HTERT RPE-1 (cell line): ENCODE measurements around the gene CMKLR1.

Source experiments
- in situ Hi-C: fragments of 300-500 bp; cut with MboI; formaldehyde crosslinking; loops from 4 replicates; pipeline ENCODE4 v1.14.3; 2020; ENCODE audit warnings: low sequenced_read_pairs

The CMKLR1 gene

DNA sequence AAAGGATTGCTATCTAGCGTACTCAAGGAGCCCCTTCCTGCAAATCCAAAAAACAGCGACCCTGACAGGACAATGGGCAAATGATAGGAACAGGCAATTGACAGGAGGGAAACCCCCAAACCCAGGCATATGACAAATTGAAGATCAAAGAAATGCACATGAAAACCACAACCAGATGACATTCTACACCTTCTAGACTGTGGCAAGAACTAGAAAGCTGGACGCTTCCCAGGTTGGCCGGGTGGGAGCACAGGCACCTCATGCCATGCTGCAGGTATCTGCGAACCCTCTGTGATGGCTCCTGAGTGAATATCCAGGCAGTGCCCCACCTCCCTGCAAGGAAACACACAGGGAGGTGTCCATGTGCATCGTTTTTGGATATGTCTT lies 37.1 kb downstream of the CMKLR1 start:
- in situ Hi-C loops, result no loop called here

DNA sequence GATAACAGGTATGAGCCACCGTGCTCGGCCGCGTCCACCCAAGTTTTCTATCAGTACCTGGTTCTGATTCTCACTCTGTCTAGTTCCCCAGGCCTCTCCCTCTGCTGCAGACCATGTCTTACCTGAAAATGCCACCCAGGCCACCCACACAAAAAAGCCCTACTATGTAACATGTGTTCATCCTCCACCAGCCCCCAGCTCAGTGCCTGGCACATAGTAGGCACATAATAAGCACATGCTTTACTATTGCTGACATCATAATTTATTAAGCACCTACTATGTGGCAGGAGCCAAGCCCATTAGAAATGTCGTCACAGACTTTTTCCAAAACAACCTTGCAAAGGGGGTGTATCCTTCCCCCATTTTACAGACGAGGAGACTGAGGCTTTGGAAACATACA lies 37.8 kb downstream of the CMKLR1 start:
- in situ Hi-C loops, result no loop called here

DNA sequence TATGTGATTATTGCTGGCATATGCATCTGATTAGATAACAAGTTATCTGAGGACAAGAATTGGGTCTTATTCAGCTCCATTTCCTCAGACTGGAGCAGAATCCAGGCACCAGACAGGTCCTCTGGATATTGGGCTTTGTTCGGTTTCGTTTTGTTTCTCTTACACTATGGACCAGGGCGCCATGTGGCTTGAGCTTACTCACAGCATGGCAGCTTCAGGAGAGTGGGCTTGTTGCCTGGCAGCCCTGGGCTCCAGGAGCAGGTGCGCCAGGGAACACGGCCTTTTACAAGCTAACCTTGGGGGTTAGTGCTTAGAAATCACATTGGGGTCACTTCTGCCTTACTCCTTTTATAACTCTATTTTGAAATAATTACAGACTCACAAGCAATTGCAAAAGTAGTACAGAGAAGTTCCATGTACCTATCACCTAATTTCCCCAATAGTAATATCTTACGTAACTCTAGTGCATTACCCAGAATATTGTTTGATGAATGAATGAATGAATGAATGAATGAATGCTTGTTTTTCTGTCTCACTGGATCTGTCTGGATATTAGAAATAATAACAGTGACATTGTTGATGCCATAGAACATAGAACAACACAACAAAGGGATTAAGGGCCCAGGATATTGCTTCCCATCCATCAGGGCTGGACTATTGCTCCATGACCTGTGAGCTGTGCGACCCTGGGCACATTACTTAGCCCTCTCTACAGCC lies 39.0 kb downstream of the CMKLR1 start:
- in situ Hi-C loops, result no loop called here

DNA sequence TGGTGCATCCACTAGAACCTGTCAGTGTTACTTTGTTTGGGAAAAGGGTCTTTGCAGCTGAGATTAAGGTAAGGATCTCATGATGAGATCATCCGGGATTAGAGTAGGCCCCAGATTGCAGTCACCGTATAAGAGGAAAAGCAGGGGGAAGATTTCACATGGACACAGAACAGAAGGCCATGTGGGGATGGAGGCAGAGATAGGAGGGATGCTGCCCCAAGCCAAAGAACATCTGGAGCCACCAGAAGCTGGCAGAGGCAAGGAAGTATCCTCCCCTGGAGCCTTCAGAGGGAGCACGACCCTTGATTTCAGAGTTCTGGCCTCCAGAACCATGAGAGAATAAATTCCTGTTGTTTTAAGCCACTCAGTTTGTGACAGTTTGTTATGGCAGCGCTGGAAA lies 39.6 kb downstream of the CMKLR1 start:
- in situ Hi-C loops, result no loop called here

DNA sequence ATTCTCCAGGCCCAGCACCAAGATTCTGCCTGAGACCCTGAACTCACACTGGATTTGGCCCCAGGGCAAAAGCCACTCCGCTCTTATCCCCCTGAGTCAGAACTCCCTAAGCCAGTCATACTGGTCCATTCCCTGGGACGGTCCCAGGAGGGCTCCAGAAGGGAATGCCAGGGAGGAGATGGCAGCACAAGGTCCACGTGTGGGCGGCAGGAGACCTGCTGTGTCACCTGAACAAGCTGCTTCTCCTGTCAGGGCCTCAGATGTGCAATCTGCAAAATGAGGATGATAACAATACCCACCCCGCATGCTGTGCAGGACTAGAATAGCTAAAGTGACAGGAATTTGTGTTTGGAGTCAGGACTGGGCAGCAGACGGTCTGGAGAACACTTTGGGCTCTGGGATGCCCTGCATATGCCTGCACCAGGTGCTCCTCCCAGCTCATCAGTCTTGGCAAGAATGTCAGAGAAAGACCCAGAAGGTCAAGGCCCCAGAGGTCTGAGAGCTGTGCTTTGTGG lies 40.3 kb downstream of the CMKLR1 start:
- in situ Hi-C loops, result no loop called here

DNA sequence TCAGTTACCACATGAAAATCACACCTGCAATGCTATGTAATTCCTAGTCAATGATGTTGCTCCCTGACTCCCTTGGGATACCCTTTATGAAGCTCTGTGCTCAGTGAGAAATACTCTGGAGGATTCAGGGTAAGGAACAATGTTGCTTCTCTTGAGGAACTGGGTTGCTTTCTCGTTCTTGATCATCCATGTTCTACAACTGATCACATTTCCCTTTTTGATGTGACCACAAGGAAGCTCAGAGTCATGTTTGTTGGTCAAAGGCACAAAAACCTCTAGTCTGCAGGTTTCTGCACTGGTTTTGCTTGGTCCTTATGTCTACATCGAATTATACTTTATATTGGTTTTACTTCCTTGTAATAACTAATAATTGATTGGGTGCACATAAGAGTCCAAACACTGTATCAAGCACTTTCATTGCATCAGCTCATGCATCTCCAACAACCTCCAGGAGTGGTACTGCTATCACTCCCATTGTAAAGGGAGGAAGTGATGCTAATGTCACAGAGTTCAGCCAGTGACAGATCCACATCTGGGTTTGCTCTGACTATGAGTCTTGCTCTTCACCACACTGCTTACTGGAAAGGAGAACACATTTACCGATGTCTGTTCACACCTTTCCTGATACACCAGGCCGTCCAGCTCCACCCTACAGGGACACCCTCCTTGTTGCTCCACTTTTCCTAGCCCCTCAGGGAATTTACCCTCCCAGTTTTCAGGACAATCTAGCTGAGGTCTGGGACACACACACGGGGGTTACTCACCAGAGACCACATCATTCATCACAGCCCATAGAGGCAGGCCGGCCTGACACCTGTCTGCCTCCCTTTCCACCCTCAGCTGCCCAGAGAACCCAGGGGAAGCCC lies 41.0 kb downstream of the CMKLR1 start:
- in situ Hi-C loops, result no loop called here

DNA sequence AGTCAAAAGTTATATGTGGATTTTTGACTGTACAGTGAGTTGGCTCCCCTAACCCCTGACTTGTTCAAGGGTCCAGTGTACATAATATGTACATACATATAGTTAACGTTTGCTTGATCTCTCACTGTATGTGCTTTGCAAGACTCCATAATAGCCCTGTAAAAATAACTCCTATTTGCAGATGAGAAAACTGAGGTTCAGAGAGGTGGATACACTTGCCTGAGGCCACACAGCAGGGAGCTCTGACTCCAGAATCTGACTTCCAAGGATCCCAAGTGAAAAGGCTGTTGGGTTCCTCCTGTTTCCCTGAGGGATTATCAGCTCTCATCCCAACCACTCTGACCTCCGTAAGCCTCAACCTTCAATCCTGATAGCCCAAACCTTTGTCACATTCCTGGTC lies 41.7 kb downstream of the CMKLR1 start:
- in situ Hi-C loops, result no loop called here

DNA sequence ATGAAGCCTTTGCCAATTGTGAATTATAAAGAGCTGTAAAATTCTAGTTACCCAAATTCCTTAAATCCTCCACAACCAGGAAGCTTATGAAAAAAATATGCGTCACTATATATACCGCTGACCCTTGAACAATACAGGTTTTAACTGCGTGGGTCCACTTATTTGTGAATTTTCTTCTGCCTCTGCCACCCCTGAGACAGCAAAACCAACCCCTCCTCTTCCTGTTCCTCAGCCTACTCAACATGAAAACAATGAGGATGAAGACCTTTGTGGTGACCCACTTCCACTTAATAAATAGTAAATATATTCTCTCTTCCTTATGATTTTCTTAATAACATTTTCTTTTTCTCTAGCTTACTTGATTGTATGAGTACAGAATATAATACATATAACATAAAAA lies 42.2 kb downstream of the CMKLR1 start:
- in situ Hi-C loops, result no loop called here

DNA sequence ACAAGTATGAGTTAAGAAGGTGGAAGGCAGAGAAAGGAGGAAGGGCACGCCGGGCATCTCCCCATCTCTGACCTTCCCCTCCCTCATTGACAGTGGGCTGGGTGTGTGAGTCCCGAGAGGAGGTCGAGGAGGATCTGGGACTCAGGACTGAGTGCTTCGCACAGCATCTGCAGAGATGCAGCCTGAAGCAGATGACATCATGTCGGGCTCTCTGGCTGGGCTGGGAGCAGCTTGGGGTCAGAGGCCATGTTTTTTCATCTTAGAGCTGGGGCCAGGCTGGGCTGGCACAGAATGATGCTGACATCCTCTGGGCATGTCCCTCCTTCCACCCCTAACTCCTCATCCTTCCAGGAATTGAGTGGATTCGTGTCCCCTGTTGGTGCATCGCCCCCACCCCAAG lies 43.5 kb downstream of the CMKLR1 start:
- in situ Hi-C loops, result no loop called here

DNA sequence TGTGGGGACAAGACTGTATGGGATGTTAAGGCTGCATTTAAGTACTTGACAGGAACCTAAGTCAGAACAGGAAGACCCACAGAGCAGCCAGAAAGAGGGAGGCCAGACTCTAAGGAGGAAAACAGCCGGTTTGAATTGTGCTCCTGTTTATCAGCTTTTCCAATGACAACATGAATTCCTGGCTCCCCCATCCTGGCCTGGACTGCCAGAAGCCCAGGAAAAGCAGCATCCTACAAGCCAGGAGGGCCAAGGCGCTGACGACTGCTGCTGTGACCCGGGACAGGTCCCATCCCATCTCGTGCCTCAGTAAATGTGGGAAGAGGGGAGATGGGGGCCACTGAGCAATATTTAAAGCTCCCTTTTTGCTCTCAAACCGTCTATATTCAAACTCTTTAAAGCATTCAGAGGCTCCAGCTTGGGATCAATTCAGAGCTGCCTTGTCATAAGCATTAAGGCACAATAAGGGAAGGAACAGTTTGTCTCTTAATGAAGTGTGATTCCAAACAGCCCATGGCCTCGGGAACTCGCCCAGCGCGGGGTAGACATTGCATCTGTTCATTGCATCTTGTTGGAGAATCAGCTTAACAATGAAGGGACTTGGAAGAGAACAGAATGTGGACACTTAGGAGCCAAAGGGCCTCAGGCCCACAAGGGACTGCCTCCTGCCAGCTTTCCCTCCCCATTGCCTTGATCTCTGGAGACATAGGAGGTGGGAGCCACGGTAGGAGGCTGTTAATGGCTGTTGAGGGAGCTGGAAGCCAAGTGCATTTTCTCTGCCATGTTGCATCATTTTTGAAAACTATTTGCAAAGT lies 49.6 kb downstream of the CMKLR1 start:
- in situ Hi-C loops, result no loop called here

DNA sequence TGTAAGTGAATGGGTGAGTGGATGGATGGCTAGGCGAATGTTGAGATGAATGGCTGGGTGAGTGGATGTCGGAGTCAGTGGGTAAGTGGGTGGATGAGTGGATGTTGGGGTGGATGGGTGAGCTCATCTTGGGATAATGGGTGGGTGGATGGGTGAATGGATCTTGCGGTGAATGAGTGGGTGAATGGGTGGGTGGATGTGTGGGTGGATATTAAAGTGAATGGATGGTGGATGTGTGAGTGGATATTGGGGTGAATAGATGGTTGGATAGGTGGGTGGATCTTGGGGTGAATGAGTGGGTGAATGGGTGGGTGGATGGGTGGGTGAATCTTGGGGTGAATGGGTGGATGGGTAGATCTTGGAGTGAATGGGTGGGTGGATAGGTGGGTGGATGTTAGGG lies 51.9 kb downstream of the CMKLR1 start:
- in situ Hi-C loops, result no loop called here

DNA sequence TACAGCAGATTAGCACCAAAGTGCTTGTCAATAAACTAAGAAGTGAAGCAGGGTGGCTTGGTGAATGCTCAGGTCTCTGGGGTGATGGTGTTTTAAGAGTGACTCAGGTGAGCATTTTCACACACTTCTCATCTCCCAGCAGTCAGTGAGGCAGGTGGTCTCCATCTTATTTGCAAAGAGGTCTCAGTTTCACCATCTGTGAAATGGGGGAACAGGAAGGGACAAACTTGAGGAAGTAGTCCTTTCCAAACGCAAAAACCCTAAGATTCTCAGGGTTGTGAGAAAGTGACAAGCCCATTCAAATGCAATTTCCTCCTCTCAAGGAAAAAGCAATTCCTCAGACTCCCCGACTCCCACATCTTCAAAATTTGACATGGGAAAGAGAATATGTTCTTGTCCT lies 54.1 kb downstream of the CMKLR1 start:
- in situ Hi-C loops, result no loop called here

DNA sequence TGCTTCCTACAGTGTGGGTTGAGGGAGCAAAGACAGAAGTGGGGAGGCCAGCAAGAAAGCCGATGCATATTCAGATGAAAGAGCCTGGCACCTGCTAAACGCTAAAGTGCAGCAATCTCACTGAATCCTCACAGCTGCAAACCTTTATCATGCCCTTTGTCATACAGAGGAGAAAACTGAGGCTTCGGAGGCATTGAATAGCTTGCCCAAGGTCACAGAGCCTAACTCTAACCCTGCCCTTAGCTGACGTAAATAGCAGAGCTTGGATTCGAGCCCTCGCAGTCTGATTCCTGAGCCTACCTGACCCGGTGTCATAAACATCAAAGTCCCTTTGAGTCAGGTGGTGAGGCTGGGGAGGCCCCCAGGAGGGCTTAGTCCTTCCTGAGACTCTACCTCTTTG lies 54.9 kb downstream of the CMKLR1 start:
- in situ Hi-C loops, result no loop called here

DNA sequence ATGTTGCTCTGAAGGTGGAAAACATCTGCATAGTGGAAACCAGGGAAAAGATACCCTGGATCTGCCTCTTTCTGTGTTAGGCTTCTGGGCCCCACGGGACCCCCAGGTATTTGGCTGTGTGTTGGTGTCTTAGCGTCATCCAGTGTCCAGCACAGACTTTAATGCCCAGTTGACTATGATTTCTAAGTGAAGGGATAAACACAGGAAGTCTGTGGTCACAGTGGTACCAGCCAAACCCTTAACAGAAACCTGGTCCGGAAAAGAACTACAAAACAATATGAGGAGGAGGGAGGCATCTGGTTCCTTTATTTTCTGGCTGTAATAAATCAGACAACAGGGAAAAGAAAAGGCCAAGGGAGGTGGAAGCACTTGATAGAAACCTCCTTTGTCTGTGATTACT lies 56.4 kb downstream of the CMKLR1 start:
- in situ Hi-C loops, result no loop called here

DNA sequence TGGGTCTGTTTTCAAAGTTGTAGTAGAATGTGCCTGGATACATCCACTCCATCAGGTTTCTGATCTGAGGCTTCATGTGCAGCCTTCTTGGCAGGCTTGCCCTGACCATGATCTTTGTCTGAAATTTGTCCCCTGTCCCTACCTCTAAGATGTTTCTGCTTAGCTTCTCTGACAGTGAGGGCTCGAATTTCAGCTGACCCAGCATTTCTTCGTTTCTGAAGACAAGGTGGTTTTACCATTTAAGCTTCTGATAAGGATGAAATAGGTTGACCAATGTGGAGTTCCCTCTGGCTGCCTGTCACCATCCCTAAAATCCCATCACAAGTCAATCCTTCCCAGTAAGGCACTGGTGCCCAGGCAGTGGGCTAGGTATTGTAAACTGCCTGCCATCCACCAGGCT lies 57.0 kb downstream of the CMKLR1 start:
- in situ Hi-C loops, result no loop called here

DNA sequence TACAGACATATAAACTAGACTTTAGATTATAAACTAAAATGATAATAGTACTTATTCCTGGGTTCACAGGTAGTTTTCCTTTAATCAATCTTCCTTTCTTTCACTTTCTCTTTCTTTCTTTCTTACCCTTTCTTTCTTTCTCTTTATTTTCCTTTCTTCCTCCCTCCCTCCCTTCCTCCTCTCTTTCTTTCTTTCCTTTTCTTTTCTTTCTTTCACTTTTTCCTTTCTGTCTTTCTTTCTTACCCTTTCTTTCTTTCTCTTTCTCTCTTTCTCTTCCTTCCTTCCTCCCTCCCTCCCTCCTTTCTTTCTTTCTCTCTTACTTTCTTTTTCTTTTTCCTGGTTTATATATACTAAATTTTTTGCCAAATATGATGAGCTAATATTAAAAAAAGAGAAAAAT lies 61.5 kb downstream of the CMKLR1 start:
- in situ Hi-C loops, result no loop called here

DNA sequence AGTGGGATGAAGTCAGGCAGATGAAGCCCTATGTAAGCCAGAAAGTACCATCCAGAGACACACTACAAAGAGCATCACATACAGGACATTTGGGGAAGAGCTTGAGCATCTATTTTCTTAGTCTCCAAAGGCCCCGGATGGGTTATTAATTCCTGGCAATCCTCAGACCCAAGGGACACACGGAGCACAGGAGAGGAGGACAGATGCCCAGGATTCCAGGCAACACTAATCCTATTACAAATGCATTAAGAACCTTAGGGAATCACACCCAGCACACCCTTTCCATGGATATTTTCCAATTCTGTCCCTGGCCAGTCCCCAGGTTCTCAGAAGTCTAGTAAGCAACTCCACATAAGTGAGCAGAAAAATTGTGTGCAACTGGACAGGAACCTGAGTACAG lies 65.9 kb downstream of the CMKLR1 start:
- in situ Hi-C loops, result no loop called here

DNA sequence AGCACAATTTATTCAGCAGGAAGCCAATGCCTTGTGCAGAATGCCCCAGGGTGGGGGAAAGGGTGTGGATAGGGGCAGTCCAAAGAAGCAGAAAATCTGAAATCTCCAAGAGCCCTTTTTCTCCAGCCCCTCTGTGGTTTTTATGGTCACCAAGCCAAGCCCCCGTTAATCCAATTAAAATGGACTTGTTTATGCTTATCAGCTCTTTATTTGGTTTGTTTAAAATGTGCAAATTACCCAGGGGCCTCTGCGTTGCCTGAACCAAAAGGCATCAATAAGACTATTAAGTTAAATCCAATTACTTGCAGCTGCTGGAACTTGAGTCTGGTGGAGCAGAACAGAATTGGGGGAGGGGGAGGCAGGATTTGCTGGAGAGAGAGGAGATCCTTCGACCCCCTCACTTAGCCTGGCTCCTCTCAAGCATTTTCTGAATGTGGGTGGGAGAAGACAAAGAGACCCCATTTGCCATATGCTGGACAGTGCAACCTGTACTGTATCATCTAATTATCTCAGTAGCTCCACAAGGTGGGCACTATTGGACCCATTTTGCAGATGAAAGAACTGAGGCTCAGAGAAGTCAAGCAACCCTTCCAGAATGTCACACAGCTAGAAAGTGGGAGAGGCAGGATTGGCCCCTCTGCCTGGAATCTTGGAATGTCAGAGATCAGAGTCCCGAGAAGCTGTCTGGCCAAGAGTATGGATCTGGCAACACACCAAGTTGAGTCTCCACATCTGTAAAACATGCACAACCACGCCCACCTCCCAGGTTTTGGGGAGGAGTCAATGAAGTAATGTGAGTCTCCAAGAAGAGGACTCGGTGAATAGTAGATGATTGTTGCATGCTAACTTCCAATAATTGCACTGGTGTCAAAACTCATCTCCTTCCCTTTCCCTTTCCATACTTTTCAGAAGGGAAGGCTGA lies 66.9 kb downstream of the CMKLR1 start:
- in situ Hi-C loops, result no loop called here

DNA sequence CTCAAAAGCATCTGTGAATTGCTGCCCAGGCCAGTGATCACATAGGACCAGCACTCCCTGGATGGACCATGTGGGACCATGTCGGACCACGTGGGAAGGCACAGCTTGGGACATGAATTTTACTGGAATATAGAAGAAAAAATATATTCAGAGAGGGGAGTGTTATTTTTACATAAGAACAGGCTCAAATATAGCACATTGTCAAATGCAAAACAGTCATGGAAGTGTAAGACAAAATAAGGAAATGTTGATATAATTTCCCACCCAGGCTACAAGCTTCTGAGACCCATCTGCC lies 68.3 kb downstream of the CMKLR1 start:
- in situ Hi-C loops, result no loop called here

DNA sequence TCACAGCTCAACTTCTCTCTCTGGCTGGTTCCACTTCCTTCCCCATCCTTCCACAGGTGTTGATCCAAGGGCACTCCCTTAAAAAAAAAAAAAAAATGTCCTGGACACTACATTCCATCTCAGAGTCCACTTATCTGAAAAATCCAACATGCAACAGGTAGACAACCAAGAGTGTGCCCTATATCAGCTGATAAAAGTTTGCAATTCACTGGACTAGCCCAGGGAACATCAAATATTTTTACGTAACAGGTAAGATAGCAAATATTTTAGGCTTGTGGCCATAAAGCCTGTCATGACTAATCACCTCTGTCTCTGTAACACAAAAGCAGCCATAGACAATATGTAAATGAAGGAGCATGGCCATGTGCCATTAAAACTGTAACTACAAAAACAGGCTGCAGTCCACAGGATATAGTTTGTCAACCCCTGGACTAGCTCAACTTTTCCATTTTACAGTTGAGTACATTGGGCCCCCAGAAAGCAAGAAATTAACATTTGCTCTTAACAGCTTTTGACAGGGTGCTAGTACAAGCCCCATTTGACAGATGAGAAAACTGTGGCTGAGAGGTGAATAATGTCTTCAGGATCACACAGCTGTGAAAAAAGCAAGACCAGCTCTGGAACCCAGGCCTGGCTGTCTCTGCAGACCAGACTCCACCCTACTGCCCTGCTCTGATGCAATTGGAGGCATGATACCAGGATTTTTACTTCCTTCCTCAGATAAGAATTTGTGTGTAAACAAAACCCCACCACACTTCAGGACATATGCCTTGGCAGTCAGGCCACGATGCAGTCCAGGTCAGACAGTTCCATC lies 68.9 kb downstream of the CMKLR1 start:
- in situ Hi-C loops, result no loop called here
